HepG2 (cell line): Measurements from ENCODE around the gene TOR1B. TPM values are rescaled to one million over a fixed set of nuclear protein-coding genes. Genes with fewer than 3 reads are reported as not detected.

Experiments
- ASH2L ChIP-seq: fragments of 300-600, 200-600 bp; sonication (generic); IDR thresholded peaks from 2 replicates; pipeline ENCODE4 v1.7.0; 2017; ENCODE audit warnings: low read depth, mild to moderate bottlenecking, moderate library complexity, mixed read lengths, low read length; ENCODE audit not compliant: insufficient read length
- CBX1 ChIP-seq: IDR thresholded peaks from one replicate; pipeline ENCODE4 v1.6.1; 2016; ENCODE audit warnings: antibody characterized with exemption, low read depth
- FOSL2 ChIP-seq: sonication (generic); formaldehyde crosslinking; IDR thresholded peaks from 2 replicates; pipeline ENCODE4 v1.4.0; 2020; ENCODE audit warnings: missing genetic modification reagents
- HCFC1 ChIP-seq: fragments of 150-350 bp; IDR thresholded peaks from 2 replicates; pipeline ENCODE4 v1.6.1; 2014; ENCODE audit warnings: low read depth, low read length
- MAX ChIP-seq: IDR thresholded peaks from 2 replicates; pipeline ENCODE4 v1.6.1; 2012; ENCODE audit warnings: inconsistent platforms
- MTF2 ChIP-seq: sonication (generic); formaldehyde crosslinking; IDR thresholded peaks from 2 replicates; pipeline ENCODE4 v1.5.0; 2020; ENCODE audit warnings: missing genetic modification reagents, borderline replicate concordance
- MXD1 ChIP-seq: sonication (generic); formaldehyde crosslinking; IDR thresholded peaks from 2 replicates; pipeline ENCODE4 v1.4.0; 2020; ENCODE audit warnings: mild to moderate bottlenecking, missing genetic modification reagents
- MYPOP ChIP-seq: sonication (generic); formaldehyde crosslinking; IDR thresholded peaks from 2 replicates; pipeline ENCODE4 v1.8.1; 2023; ENCODE audit warnings: mild to moderate bottlenecking, moderate library complexity, missing genetic modification reagents
- PHF8 ChIP-seq: sonication (generic); formaldehyde crosslinking; IDR thresholded peaks from 2 replicates; pipeline ENCODE4 v1.5.0; 2020; ENCODE audit warnings: missing genetic modification reagents
- RBM39 ChIP-seq: fragments of 200-400 bp; formaldehyde crosslinking; IDR thresholded peaks from one replicate; pipeline ENCODE4 v1.6.1; 2018; ENCODE audit warnings: antibody characterized with exemption, mild to moderate bottlenecking, low read depth, low read length; ENCODE audit not compliant: poor library complexity, severe bottlenecking
- RFXAP ChIP-seq: sonication (generic); formaldehyde crosslinking; IDR thresholded peaks from 2 replicates; pipeline ENCODE4 v1.4.0; 2020; ENCODE audit warnings: missing genetic modification reagents, borderline replicate concordance
- TBP ChIP-seq: sonication (generic); formaldehyde crosslinking; IDR thresholded peaks from 2 replicates; pipeline ENCODE4 v1.5.0; 2020; ENCODE audit warnings: missing genetic modification reagents
- THRA ChIP-seq: sonication (generic); formaldehyde crosslinking; IDR thresholded peaks from 2 replicates; pipeline ENCODE4 v1.4.0; 2020; ENCODE audit warnings: missing genetic modification reagents, borderline replicate concordance
- TRIM22 ChIP-seq: fragments of 450-650 bp; IDR thresholded peaks from 2 replicates; pipeline ENCODE4 v1.6.1; 2017
- WIZ ChIP-seq: sonication (generic); formaldehyde crosslinking; IDR thresholded peaks from 2 replicates; pipeline ENCODE4 v1.5.1; 2020; ENCODE audit warnings: mild to moderate bottlenecking, missing genetic modification reagents
- ZHX2 ChIP-seq, 2 experiments: sonication (generic) in 1 of 2; formaldehyde crosslinking in 1 of 2; IDR thresholded peaks; 2 replicates each; pipeline versions ENCODE4 v1.6.1 to v1.9.0; 2014 to 2022; ENCODE audit warnings: antibody characterized with exemption in 1 of 2, borderline replicate concordance in 1 of 2, inconsistent platforms in 1 of 2, low read depth in 1 of 2, missing genetic modification reagents in 1 of 2
- polyA plus RNA-seq, 8 experiments: library from polyadenylated mRNA; depleted of rRNA in 3 of 8; stranded (reverse) in 7 of 8; unstranded in 1 of 8; fragments of >200 nt; fragmentation: Illumina TruSeq in 4 of 8; extraction: Trizol in 4 of 8; gene quantifications; 2 replicates each; pipeline versions ENCODE4 v1.2.1 to v1.2.3, GENCODE V29; 2011 to 2016; ENCODE audit warnings: low read depth in 4 of 8, missing spikeins in 1 of 8, mixed read lengths in 1 of 8; ENCODE audit not compliant: insufficient read depth in 1 of 8
- total RNA-seq, 5 experiments: library from RNA; depleted of rRNA; stranded (reverse); fragments of >200 nt; fragmentation: Illumina TruSeq; extraction: Trizol; gene quantifications; 2 replicates each; pipeline ENCODE4 v1.2.3, GENCODE V29; 2016; ENCODE audit warnings: low read depth in 1 of 5

Gene TOR1B
- total and polyA plus RNA-seq, 2 of the 13 experiments (the other 11 are each of a cell fraction or from before 2014, with no cell fraction given): 18.1 to 21.3 TPM

- no peak for TF ChIP-seq RBM39
- peak; percentile 47; the same call in 1 of the 2 replicates for TF ChIP-seq FOSL2
- 0 out of 2 replicates have a peak, but pooled peaks have one; percentile 66 for TF ChIP-seq TBP (CRISPR knock-in tag)
- TF ChIP-seq PHF8 (CRISPR knock-in tag): peak; percentile 79
- peak; percentile 92 for TF ChIP-seq ASH2L
- TF ChIP-seq WIZ (CRISPR knock-in tag): 0 out of 2 replicates have a peak, but pooled peaks have one; percentile 32
- TF ChIP-seq HCFC1: peak; percentile 80
- TF ChIP-seq MAX: peak; percentile 89
- TF ChIP-seq THRA (CRISPR knock-in tag): 0 out of 2 replicates have a peak, but pooled peaks have one; percentile 17
- peak; percentile 71 for TF ChIP-seq CBX1
- 0 out of 2 replicates have a peak, but pooled peaks have one; percentile 42 for TF ChIP-seq MTF2
- peak; percentile 91 for TF ChIP-seq ZHX2 (IDR thresholded peaks at IDR 0.05; ENCODE audit: low read depth)
- TF ChIP-seq ZHX2 (CRISPR knock-in tag; IDR thresholded peaks at IDR 0.05; ENCODE audit: borderline replicate concordance): no peak
- no peak for TF ChIP-seq TRIM22
- 0 out of 2 replicates have a peak, but pooled peaks have one; percentile 42 for TF ChIP-seq RFXAP (CRISPR knock-in tag)
- TF ChIP-seq MYPOP (CRISPR knock-in tag): 0 out of 2 replicates have a peak, but pooled peaks have one; percentile 57
- TF ChIP-seq MXD1 (CRISPR knock-in tag): peak; percentile 62; the same call in 1 of the 2 replicates
Observed at GRCh38 chr9:129802833-129803675, at the start of gene TOR1B (continued).
